ENCODE data around the gene RSBN1L.
A peak's percentile ranks its signal among the peaks of the same experiment; 100 is the strongest.

RSBN1L gene

DNA sequence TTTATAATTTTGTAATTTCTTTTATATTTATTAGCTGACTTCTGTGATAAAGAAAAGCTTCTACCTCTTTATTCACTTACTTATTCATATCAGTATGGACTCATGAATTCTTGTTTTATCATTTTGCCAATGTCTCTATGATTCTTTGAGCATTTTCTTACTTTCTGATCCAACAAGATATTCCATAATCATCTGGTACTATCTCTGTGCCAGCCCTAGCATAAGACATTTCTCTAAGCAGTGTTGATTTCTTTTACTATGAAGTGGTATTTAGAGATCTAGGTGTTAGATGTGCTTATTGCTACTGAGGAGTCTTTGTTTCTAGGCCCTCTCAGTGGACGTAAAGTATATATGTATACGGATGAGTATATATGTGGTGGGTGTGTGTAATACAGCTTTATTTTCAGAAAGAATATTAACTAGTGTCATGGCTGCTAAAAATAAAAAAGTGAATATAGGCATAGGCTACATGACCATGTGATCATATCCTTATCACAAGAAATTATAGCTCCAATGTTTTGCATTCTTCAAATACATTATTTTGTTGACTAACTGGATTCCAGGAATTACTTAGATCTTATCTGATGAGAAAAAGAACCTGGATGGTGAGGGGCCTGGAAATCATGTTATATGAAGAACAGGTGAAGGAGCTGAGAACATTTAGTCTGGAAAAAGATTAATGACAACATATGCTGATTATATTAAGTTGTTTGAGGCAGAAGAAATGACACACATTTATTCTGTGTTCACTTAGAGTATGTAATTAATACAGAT, 115.4 kb downstream of the RSBN1L start:
- DNase-seq, result no peak

DNA sequence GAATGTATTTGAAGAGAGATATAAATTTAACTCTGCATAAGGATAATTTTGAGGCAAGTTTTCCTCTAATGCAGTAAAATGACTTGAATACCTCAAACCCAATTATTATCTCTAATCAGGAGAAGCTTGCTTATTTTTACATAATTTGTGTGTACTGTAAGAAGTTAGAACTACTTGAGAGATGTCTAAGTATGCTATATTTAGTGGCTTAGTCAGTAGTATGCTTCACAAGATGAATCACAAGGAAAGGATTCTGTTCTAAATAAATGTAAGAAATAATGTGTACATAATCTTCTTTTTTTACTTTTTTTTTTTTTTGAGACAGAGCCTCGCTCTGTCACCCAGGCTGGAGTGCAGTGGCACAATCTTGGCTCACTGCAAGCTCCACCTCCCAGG, 116.0 kb downstream of the RSBN1L start:
- DNase-seq, result no peak

DNA sequence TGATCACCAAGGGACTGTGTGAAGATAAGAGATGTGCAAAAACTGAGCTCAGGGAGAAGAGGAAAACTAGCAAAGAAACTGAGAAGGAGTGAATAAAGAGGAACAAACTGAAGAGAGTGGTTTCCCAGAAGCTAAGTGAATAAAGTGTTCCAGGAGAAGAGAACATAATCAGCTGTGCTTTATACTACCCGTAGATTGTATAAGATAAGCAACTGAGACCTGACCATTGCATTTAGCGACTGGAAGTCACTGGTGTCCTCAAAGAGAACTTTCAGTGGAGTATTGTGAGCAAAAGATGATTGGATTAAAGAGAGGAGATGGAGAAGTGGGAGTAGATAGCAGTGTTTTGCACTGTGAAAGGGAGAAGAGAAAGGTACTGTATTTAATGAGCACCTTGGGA, 116.9 kb downstream of the RSBN1L start:
- no peak for DNase-seq

DNA sequence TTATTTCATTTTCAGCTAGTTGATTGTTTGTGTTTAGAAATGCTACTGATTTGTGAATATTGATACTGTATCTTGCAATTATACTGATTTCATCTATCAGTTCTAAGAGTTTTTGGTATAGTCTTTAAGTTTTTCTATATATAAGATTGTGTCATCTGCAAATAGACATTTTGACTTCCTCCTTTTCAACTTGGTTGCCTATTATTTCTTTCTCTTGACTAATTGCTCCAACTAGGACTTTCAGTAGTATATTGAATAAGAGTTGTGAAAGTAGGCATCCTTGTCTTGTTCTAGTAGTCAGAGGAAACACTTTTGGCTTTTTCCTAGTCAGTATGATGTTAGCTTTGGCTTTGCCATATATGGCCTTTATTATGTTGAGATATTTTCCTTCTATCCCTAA, 122.8 kb downstream of the RSBN1L start:
- no peak for DNase-seq

DNA sequence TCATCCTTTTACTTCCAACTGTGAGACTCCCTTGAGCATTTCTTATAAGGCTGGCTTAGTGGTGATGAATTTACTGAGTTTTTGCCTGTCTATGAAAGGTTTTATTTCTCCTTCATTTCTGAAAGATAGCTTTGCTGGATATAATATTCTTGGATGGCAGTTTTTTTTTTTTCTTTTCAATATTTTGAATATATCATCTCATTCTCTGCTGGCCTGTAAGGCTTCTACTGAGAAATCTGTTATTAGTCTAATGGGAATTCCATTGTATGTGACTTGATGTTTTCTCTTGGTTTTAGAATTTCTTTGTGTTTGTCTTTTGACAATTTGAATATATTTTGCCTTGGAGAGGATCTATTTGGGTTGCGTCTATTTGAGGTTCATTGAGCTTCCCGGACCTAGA, 124.7 kb downstream of the RSBN1L start:
- no peak for DNase-seq

DNA sequence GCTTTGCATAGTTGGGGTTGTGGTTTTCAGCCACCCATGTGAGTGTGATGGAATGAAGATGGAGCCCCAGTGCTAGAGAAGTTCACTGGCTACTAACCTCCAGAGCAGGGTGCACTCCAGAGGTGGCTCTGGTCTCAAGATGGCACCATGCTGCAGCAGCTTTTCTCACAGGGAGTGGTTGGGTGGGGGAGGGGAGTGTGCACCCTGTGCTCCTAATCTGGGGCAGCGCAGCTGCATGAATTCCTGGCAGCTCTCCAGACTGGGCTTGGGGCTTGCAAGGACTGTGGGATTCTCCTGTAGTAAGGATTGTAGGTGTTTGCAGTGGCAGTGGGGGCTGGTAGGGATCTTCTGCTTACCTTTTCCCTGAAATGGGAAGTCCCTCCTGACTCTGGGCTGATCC, 126.0 kb downstream of the RSBN1L start:
- DNase-seq, result no peak

DNA sequence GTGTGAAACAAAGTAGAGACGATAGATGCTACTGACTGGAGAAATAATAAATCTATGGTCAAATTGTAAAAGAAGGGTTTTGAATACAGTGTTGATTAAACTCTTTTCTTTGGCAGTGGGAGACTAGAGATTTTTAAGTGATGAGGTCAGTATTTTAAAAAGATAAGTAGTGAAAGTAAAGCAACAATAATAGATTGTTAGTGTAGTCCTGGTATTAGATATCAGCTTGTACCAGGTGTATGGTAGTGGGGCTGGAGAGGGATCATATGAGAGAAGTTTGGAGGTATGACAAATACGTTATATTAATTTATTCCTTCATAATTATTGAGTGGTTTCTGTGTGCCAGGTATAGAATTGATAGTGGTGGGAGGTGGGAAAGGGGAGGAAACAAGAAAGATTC, 127.5 kb downstream of the RSBN1L start:
- DNase-seq, result no peak

DNA sequence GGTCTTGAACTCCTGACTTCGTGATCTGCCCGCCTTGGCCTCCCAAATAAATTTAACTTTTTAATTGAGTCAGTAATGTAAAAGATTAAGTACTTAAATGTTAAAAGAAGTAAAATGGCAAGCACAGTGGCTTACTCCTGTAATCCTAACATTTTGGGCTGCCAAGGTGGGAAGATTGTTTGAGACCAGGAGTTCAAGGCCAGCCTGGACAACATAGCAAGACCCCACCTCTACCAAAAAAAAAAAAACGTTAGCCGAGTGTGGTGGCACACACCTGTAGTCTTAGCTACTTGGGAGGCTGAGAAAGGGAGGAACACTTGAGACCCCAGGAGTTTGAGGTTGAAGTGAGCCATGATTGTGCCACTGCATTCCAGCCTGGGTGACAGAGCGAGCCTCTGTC, 128.4 kb downstream of the RSBN1L start:
- no peak for DNase-seq

DNA sequence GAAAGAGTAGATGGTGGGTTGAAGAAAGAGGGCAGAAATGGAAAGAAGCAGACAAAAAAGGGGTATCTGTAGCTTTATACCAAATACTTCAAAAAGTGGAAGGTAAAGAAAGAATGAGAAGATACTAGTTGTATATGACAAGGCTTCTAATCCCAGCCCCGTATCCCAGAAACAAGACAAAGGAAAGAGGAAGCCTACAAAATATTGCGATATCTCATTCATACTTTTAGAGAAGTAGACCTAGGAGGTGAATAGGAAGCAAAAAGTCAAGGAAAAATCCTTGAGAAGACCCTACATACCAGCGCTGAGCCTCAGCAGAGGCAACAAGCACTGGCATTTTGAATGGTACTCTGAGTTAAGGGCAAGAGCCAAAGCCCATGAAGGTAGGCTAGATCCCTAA, 128.9 kb downstream of the RSBN1L start:
- DNase-seq, result no peak

DNA sequence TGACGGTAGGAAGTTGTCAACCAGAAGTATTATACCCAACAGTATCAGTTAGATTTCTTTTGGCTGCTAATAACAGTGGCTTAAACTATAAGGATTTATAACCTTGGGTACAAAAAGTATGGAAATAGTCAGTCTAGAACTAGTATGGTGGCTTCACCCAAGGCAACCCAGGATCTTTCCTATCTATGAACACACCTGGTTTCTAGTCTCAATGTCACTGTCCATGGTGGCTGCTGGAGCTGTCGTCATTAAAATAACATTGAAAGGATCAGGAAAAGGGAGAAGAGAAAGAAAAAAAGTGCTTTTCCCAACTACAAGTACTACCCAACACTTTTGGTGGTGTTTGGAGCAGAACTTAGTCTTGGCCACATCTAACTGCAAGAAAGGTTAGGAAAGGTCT, 130.0 kb downstream of the RSBN1L start:
- DNase-seq, result no peak

DNA sequence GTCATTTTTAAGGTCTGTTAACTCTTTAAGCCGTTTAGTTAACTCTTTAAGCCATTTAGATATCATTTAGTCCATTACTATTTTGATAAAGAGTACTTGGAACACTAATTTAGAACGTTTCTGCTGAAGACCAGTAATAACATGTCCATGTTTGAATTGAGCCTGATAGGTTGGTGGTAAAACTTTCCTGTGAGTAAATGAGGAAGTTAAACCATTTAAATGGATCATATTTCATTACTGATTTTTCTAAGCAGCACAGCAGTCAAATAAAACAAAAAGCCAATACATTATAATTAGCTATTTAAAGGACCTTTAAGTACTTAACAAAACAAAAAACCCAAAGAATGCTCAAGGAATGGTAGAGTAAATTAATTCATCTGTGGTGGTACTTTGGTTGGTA, 131.7 kb downstream of the RSBN1L start:
- peak; percentile 64 for DNase-seq

DNA sequence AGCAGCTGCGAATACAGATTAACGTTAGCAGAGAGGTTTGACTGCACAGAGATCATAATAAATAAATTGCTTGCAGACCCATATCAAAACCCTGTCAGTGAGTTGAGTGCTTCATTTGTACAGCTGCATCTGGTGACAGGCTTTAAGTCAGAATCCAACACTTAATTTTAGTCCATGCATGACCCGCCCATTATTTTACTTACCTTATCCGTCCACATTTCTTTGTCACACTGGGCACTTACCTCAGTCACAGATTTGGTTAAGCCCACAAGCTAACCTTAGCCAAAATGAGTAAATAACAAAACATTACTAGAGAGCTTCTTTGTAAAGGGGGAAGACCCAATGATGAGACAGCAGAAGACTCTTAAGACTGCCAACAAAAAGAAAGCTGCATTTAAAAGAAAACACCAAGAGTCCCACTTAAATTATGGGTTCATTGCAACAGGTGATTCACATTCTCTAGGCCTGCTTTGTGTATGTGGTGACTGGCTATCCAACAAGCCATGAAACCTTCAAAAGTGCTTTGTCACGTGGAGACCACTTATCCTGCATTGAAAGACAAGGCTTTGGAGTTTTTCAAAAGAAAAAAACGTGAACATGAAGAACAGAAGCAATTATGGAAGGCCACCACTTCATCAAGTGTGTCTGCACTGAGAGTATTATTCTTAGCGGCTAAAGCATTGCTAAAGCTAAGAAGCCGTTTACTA, 134.5 kb downstream of the RSBN1L start:
- no peak for DNase-seq

DNA sequence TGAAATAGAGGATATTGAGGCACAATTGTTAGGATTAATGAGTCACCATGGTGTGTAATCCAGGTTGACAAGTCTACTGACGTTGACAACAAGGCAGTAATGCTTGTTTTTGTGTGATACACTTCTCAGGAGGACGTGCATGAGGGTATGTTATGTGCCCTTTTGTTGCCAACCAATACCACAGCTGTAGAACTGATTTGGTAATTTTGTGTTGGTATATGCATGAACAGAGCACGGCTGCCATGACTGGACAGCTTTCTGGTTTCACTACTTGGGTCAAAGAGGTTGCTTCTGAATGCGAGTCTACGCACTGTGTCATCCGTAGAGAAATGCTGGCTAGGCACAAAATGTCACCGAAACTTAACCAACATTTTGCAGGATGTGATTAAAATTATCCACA, 135.2 kb downstream of the RSBN1L start:
- no peak for DNase-seq

DNA sequence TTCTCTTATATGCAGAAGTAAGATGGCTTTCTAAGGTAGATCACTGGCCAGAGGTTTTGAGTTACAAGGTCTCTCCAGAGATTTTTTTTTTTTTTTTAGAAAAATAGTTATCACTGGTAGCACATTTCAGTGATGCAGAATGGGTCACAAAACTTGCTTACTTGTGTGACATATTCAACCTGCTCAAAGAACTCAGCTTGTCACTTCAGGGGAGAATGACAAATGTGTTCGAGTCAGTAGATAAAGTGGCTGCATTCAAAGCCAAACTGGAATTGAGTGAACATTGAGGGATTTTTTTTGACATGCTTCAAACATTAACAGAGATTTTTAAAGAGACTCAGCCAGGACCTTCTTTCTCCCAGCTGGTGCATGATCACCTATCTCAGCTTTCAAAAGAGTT, 135.7 kb downstream of the RSBN1L start:
- no peak for DNase-seq

All from DMS153 (cell line).